GM23248 (cell line): ENCODE results near the gene SH3PXD2A. TPM values are rescaled to one million over a fixed set of nuclear protein-coding genes. Genes with fewer than 3 reads are reported as not detected.

Experiments used
- DNase-seq: peaks from one replicate; pipeline ENCODE4 v3.0.0-alpha.2; 2015
- H2AFZ ChIP-seq: fragments of 200-600 bp; sonication (generic); 2 replicates; pipeline ENCODE4 v1.6.1; 2016; ENCODE audit warnings: antibody characterized with exemption
- H3F3A ChIP-seq: fragments of 200-600 bp; sonication (generic); 2 replicates; pipeline ENCODE4 v1.6.1; 2016; ENCODE audit warnings: mild to moderate bottlenecking, antibody characterized with exemption, mixed run types; ENCODE audit not compliant: insufficient read depth
- H3K27ac ChIP-seq: fragments of 200-600 bp; sonication (generic); 2 replicates; pipeline ENCODE4 v1.5.1; 2016; ENCODE audit warnings: mild to moderate bottlenecking
- H3K27me3 ChIP-seq: fragments of 200-600 bp; sonication (generic); replicated peaks from 2 replicates; pipeline ENCODE4 v1.6.1; 2016; ENCODE audit warnings: mild to moderate bottlenecking; ENCODE audit not compliant: insufficient read depth
- H3K36me3 ChIP-seq: fragments of 200-600 bp; sonication (generic); 2 replicates; pipeline ENCODE4 v1.6.1; 2016; ENCODE audit warnings: low read depth, mild to moderate bottlenecking
- H3K4me1 ChIP-seq: fragments of 200-600 bp; sonication (generic); 2 replicates; pipeline ENCODE4 v1.6.1; 2016; ENCODE audit warnings: mild to moderate bottlenecking; ENCODE audit not compliant: insufficient read depth
- H3K4me2 ChIP-seq: fragments of 200-600 bp; sonication (generic); one replicate; pipeline ENCODE4 v1.6.1; 2016; ENCODE audit warnings: mild to moderate bottlenecking; ENCODE audit not compliant: unreplicated experiment
- H3K4me3 ChIP-seq: fragments of 200-600 bp; sonication (generic); 2 replicates; pipeline ENCODE4 v1.5.1; 2016; ENCODE audit warnings: mild to moderate bottlenecking
- H3K79me2 ChIP-seq: fragments of 200-600 bp; sonication (generic); 2 replicates; pipeline ENCODE4 v1.6.1; 2016; ENCODE audit warnings: mild to moderate bottlenecking; ENCODE audit not compliant: insufficient read depth
- H3K9ac ChIP-seq: fragments of 200-600 bp; sonication (generic); 2 replicates; pipeline ENCODE4 v1.6.1; 2016; ENCODE audit warnings: mild to moderate bottlenecking
- H3K9me2 ChIP-seq: fragments of 200-600 bp; sonication (generic); 2 replicates; pipeline ENCODE4 v1.6.1; 2016; ENCODE audit warnings: mixed run types, mild to moderate bottlenecking, moderate library complexity; ENCODE audit not compliant: insufficient read depth
- H3K9me3 ChIP-seq: fragments of 200-600 bp; sonication (generic); one replicate; pipeline ENCODE4 v1.6.1; 2017; ENCODE audit warnings: low read depth
- H4K20me1 ChIP-seq: fragments of 200-600 bp; sonication (generic); 2 replicates; pipeline ENCODE4 v1.6.0; 2016; ENCODE audit not compliant: insufficient read depth
- EZH2 ChIP-seq: fragments of 200-600 bp; sonication (generic); IDR thresholded peaks from 2 replicates; pipeline ENCODE4 v1.6.1; 2018; ENCODE audit warnings: antibody characterized with exemption, mild to moderate bottlenecking; ENCODE audit not compliant: insufficient read depth, poor library complexity, severe bottlenecking
- EZH2phosphoT487 ChIP-seq: fragments of 200-600 bp; sonication (generic); IDR thresholded peaks from 2 replicates; pipeline ENCODE4 v1.6.1; 2018; ENCODE audit warnings: antibody characterized with exemption, moderate library complexity, mild to moderate bottlenecking, low read depth; ENCODE audit not compliant: insufficient read depth
- WGBS, 2 experiments: methylation state at CpG; one replicate each; pipeline ENCODE4 v1.1.6; 2015 to 2017; ENCODE audit warnings: low lambda C conversion rate in 2 of 2, low coverage in 1 of 2; ENCODE audit errors: missing lambda C conversion rate in 2 of 2; 5-methylcytosine and 5-hydroxymethylcytosine counted together
- in situ Hi-C: fragments of 300-500 bp; cut with MboI; formaldehyde crosslinking; loops from 2 replicates; pipeline ENCODE4 v1.15.0; 2020
- polyA plus RNA-seq: library from polyadenylated mRNA; unstranded; fragments of >200 nt; fragmentation: Nextera tagmentation; extraction: Ambion mirVana; gene quantifications from 2 replicates; pipeline ENCODE4 v1.2.1, GENCODE V29; 2016
- total RNA-seq: library from RNA; depleted of rRNA; stranded (reverse); fragments of >200 nt; shearing (Covaris generic); gene quantifications from 2 replicates; pipeline ENCODE4 v1.2.3, GENCODE V29; 2014

SH3PXD2A gene
- total and polyA plus RNA-seq, 2 experiments from 2014 or later: 34.0 to 58.0 TPM

GRCh38 chr10:103710490-103710889, 144.9 kb downstream of the SH3PXD2A start:
- TF ChIP-seq EZH2: no peak
- no peak for TF ChIP-seq EZH2phosphoT487
- H3K4me2 ChIP-seq: no peak overlapping the region
- H3K79me2 ChIP-seq: no peaks in the 10 kb centered on the region
- WGBS, 2 experiments: 75 to 80% methylated on average over 4 of the region's 4 CpGs
- in situ Hi-C loops: loop anchor here (5.0 to 25.0 kb wide), 2 partner anchors 152 to 502 kb away; no protein-coding TSS in a partner anchor
- no peaks in the 10 kb centered on the region for H3K27me3 ChIP-seq
- no peak overlapping the region for H2AFZ ChIP-seq
- H3F3A ChIP-seq: peaks cover 10% of the 10 kb centered on the region; the same call in 1 of the 2 replicates
- no peaks in the 10 kb centered on the region for H4K20me1 ChIP-seq
- no peak overlapping the region for H3K27ac ChIP-seq
- no peaks in the 10 kb centered on the region for H3K9me2 ChIP-seq
- peaks cover 12% of the 10 kb centered on the region for H3K4me1 ChIP-seq
- no peak for DNase-seq
- no peaks in the 10 kb centered on the region for H3K36me3 ChIP-seq
- no peak overlapping the region for H3K9ac ChIP-seq
- H3K4me3 ChIP-seq: no peak overlapping the region
- H3K9me3 ChIP-seq: no peaks in the 10 kb centered on the region

- Histone ChIP-seq H3F3A (0 out of 2 replicates have a peak, but pooled peaks cover 4% of the 10 kb centered on the region), H3K9me2 (no peaks in the 10 kb centered on the region), H3K4me3 (no peak overlapping the region), H3K36me3 (no peaks in the 10 kb centered on the region), H4K20me1 (no peaks in the 10 kb centered on the region), H3K79me2 (no peaks in the 10 kb centered on the region), H3K9ac (no peak overlapping the region), H3K4me2 (no peak overlapping the region), H3K4me1 (peaks cover 7% of the 10 kb centered on the region; the same call in 1 of the 2 replicates), H3K27me3 (no peaks in the 10 kb centered on the region), H2AFZ (no peak overlapping the region), H3K27ac (peak overlapping the region; percentile 5; the same call in 1 of the 2 replicates), H3K9me3 (no peaks in the 10 kb centered on the region)
- in situ Hi-C loops: loop anchor here (25.0 kb wide), 1 partner anchor 503 kb away; no protein-coding TSS in a partner anchor
- WGBS, 2 experiments: 45 to 48% methylated on average over 8 of the region's 8 CpGs
- TF ChIP-seq EZH2 (no peak), EZH2phosphoT487 (no peak)
- DNase-seq: peak; percentile 90
Measured at GRCh38 chr10:103709341-103709920, 145.9 kb downstream of the SH3PXD2A start.

- TF ChIP-seq EZH2phosphoT487 (no peak), EZH2 (no peak)
- Histone ChIP-seq H3K4me2 (no peak overlapping the region), H3K36me3 (no peaks in the 10 kb centered on the region), H3K79me2 (no peaks in the 10 kb centered on the region), H3K9ac (no peak overlapping the region), H4K20me1 (no peaks in the 10 kb centered on the region), H3K4me1 (peaks cover 7% of the 10 kb centered on the region; the same call in 1 of the 2 replicates), H2AFZ (no peak overlapping the region), H3K27ac (peak overlapping the region; percentile 5; the same call in 1 of the 2 replicates), H3F3A (0 out of 2 replicates have a peak, but pooled peaks cover 4% of the 10 kb centered on the region), H3K9me2 (no peaks in the 10 kb centered on the region), H3K27me3 (no peaks in the 10 kb centered on the region), H3K9me3 (no peaks in the 10 kb centered on the region), H3K4me3 (no peak overlapping the region)
- DNase-seq: peak; percentile 33
- WGBS, 2 experiments: 50 to 59% methylated on average over 6 of the region's 6 CpGs
- in situ Hi-C loops: loop anchor here (25.0 kb wide), 1 partner anchor 504 kb away; no protein-coding TSS in a partner anchor
Measured at GRCh38 chr10:103708627-103709288, 146.6 kb downstream of the SH3PXD2A start.

GRCh38 chr10:103707956-103708626, 147.3 kb downstream of the SH3PXD2A start:
- in situ Hi-C loops: loop anchor here (25.0 kb wide), 1 partner anchor 504 kb away; no protein-coding TSS in a partner anchor

More at GRCh38 chr10:103707956-103708626, 147.3 kb downstream of the SH3PXD2A start:
- TF ChIP-seq EZH2phosphoT487 (no peak), EZH2 (no peak)
- Histone ChIP-seq H3K27ac (no peak overlapping the region), H3F3A (0 out of 2 replicates have a peak, but pooled peaks cover 4% of the 10 kb centered on the region), H3K36me3 (no peaks in the 10 kb centered on the region), H3K27me3 (no peaks in the 10 kb centered on the region), H4K20me1 (no peaks in the 10 kb centered on the region), H3K4me2 (no peak overlapping the region), H3K4me3 (no peak overlapping the region), H2AFZ (no peak overlapping the region), H3K79me2 (no peaks in the 10 kb centered on the region), H3K9me2 (no peaks in the 10 kb centered on the region), H3K9me3 (no peaks in the 10 kb centered on the region), H3K4me1 (peaks cover 7% of the 10 kb centered on the region; the same call in 1 of the 2 replicates), H3K9ac (no peak overlapping the region)
- 83 to 87% methylated on average over 10 of the region's 10 CpGs for WGBS, 2 experiments
- DNase-seq: no peak
